NT2/D1 (cell line): Measurements from ENCODE around the gene HBA2.

Experiments
- SUZ12 ChIP-seq: IDR thresholded peaks from 2 replicates; pipeline ENCODE4 v1.6.1; 2011; ENCODE audit not compliant: insufficient read length, insufficient read depth; ENCODE audit errors: extremely low read depth
- YY1 ChIP-seq: IDR thresholded peaks from 2 replicates; pipeline ENCODE4 v1.6.1; 2011; ENCODE audit not compliant: insufficient read length, insufficient read depth
- ZNF274 ChIP-seq: IDR thresholded peaks from 2 replicates; pipeline ENCODE4 v1.6.1; 2011; ENCODE audit warnings: mild to moderate bottlenecking, low read depth, low read length

- TF ChIP-seq YY1 = no peak
- no peak for TF ChIP-seq SUZ12
- TF ChIP-seq ZNF274 = no peak
These were observed 20.2 kb upstream of the HBA2 start, which contains the start of gene HBZ for GRCh38 chr16:152141-153128.
